T1000 (cell line): ENCODE measurements around the gene CCSER1.

Source experiments
- DNase-seq: peaks from one replicate; lab custom pipeline; 2025; ENCODE audit warnings: mixed read lengths; lab: John Stamatoyannopoulos, UW

Gene CCSER1

DNA sequence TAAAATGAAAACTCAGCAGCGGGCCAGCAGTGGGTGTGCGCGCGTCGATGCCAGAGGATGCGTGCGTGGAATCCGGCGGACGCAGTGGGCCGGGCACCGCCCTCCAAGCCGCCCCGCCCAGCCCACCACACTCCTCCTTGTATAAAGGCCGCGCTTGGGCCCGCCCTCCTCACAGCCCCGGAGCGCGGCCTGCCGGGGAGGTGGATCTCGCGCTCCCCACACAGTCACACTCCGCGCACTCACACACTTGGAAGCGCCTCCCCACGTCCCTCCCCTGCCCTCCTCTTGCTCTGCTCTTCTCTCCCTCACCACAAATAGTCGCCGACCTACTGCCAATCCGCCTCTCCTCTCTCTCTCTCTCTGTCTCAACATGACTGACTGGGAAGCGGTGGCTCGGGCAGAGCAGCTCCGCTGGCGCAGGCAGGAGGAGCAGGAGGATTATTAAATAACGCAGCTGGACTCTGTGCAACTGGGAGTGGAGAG lies at the start of gene CCSER1:
Gene CCSER1 (plus strand): TSS at position 172 of the 483 bp plus-strand sequence.
- peak; percentile 66 for DNase-seq

DNA sequence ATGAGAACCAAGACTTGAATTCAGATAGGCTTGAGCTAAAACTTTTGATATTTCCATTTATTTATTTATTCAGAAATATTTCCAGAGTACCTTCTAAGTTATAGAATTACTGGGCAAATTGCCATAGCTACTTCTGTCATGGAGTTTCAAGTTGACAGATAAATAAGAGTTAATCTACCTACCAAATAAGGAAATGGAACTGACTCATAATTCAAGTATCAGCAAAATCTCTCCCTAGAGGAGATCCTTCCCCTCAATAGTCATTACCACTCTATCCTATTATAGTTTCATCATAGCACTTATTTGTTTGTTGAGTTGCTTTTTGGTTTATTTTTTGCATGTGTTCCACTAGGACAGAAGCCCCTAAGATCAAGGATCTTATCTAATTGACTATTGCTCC lies 48.8 kb upstream of the CCSER1 start:
- DNase-seq: no peak

DNA sequence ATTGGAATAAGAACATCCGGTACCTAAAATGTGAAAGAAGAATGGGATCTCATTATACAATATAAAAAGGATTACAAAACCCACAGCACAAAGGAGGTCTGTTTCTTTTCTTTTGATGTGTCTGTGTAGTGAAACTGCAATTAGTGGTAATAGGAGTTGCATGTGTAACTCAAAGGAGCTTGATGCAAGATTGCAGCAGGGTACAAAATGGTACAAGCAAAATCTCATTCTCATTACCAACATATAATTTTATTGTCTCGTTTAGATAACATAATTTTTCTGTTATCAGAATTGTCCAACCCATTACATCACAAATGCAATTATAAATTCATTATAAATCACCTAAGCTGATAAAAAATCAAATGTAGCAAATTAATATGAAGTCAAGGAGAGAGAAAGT lies 47.1 kb upstream of the CCSER1 start:
- DNase-seq: no peak

DNA sequence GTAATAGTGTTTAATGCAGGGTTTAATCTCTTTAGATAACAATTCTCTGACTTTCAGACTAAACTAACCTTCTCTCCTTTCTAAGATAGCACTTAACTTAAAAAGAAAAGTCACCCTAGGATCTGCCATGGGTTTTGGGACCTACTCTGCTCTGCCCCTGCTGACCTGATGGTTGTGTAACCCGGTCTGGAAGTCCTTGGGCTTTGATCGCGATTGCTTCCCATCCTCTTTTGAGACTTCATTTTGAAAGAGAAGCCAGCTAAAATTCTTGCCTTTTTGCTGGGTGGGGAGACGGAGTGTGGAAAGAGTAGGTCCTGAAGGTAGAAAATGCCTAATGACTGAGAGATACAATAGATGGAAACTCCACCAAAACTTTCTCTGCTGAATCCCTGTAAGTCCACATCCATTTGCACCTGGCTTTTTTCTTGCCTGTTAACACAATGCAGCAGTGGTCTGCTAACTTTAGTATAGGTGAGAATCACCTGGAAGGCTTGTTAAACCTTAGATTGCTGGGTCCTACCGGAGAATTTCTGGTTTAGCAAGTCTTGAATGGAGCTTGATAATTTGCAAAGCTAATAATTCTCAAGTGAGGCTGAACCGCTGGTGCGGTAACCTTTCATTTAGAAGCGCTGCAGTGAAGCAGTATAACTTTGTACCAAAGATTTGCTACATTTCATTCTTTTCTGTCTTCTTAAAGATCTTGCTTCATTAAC lies 45.6 kb upstream of the CCSER1 start:
- DNase-seq: no peak

DNA sequence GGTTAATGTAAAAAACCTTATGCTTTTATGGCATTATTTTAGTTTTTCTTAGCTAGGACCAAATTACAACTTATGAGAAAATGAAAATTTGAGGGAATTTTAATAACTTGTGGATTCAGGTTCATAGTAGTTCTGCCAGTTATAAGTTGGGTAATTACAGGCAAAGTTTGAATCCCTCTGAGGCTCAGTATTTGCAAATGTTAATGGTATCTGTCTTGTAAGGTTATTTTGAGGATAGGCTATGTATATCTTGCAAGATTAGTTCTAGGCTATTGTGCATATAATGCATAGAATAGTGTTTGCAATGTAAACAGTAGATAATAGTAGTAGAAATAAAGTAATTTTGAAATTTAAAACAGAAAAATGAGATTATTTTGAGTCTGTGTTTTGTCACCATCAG lies 44.7 kb upstream of the CCSER1 start:
- DNase-seq: no peak

DNA sequence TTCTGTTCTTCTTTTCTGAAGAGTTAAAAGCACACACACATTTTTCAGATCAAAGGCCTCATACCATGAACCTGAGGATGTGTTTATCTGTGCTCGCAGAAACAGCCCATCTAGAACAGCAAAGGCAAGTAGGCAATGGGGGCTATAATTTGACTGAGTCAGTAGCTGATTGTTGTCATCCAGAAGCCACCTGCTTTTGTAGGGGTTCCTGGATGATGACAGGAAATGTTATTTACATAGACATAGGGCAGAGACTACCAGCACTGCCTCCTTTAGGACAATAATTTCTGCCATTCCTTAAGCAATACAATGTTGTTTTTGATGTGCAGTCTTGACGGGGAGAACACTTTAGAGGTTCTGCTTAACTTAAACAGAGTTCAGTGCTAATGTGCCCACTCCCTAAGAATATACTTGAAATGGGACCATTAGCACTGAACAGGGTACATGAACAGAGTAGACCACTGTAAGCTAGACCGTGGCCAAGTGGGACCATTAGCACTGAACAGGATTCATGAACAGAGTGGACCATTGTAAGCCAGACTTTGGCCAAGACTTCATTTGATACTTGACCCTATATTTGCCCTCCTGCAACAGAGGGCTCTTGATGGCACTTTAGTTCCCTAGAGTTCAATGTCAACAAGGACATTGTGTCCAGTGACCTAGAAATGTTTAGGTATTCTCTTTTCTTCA lies 42.8 kb upstream of the CCSER1 start:
- DNase-seq: no peak

DNA sequence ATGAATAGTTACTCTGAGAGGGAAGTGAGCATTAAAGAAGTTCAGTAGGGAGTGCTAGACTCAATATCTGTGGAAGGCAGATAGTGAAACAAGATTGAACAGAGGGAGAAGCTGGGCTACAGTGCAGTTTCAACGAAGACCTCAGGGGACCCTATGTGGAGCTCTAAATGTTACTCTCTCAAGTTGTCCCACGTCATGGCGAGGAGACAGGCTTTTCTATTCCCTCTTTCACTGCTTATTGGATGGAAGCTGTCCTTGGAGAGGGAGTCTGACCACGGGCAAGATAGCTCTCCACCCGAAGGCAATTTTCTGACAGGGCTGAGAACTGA lies 42.3 kb upstream of the CCSER1 start:
- DNase-seq: no peak

DNA sequence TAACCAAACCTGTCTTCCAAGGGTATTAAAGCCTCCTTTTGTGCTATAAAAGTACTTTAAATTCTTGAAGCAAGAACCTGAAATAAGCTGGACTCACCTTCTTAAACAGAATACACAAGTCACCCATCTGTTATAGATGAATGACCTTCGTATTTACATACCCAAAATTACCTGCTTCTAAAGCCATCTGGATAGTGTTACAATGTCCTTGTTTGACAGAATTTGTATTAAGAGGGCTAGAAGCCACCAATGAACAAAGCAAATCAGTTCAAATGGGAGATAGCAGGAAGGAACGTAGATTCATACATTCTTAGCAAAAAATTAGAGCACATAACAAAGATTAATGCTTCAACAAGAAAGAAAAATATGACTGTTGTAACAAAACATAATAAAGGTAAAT lies 33.7 kb upstream of the CCSER1 start:
- no peak for DNase-seq

DNA sequence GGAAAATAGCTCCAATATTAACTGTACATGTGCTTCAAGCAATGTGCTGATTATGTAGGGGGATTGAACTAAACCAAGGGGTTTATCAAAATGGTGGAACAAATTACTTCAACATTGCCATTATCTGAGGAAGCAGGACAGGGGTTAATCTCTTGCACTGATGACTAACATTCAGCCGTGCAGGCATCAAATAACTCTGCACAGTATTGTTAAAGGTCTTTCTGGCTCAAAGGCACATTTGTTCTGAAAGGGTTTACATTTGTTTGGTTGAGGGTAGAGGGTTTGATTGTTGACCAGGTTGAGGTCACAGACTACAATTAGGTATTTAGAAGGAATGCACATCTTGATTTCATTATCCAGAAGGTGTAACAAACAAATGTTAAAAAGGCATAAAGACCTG lies 32.2 kb upstream of the CCSER1 start:
- DNase-seq: no peak

DNA sequence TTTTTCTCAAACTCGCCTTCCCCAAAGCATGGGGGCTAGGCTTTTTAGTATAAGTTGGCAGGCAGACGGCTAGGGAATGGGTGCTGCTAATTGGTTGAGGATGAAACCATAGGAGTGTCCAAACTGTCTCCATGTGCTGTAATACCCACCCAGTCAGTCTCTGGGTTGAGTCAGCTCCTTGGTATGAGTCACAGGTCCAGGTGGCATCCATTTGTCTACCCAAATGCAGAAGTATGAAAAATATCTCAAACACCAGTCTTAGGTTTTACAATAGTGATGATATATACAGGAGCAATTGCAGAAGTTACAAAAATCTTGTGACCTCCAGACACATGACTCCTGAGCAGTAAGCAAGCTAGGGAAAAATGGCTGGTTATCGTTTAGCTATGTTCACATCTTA lies 27.4 kb upstream of the CCSER1 start:
- DNase-seq: no peak

DNA sequence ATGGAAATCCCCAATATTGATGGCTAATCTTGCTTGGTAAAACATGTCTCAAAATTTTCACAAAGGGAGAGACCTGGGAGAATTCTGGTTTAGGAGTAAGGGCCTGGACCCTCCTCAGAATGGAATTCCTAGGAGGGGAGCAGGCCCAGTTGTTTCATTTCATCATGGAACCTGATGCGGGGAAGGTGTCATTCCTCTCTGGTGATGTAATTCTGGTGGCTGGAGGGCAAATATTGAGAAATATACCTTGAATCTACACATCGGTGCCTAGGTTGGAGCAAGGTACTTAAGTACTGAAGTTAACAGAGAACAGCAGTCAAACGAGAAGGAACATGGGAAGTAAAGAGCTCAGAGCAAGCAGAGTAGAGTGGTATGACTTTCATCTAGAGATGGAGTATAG lies 23.2 kb upstream of the CCSER1 start:
- DNase-seq: no peak

DNA sequence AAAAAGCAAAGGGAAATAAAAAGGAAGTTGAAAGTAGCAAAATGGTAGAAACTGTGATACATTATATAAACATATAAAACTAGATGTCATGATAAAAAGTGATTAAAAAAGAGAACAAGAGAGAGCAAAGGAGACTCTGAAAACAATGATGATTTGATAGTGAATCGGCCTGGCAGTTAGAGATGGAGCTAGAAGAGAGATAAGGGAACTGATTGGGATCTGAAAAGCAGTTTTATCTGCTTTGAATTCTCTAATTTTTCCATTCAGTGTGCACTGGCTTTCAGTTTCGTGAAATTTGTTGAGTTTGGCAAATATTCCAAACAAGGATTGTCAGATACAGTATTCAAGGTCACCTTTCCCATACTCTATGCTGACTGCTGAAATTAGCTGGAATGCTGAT lies 21.9 kb upstream of the CCSER1 start:
- DNase-seq: no peak

DNA sequence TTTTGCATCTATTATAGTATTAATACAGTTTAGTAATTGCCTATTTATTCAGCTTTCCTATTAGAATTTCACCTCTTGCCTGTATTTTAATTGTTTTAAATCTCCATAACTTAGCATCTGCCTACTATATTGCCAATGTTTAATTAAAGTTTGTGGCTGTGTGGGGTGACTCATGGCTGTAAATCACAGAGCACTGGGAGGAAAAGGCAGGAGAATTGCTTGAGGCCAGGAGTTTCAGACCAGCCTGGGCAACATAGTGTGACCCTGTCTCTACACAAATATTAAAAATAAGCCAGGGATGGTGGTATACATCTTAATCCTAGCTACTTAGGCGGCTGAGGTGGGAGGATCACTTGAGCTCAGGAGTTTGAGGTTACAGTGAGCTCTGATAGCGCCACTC lies 14.5 kb upstream of the CCSER1 start:
- DNase-seq: no peak

DNA sequence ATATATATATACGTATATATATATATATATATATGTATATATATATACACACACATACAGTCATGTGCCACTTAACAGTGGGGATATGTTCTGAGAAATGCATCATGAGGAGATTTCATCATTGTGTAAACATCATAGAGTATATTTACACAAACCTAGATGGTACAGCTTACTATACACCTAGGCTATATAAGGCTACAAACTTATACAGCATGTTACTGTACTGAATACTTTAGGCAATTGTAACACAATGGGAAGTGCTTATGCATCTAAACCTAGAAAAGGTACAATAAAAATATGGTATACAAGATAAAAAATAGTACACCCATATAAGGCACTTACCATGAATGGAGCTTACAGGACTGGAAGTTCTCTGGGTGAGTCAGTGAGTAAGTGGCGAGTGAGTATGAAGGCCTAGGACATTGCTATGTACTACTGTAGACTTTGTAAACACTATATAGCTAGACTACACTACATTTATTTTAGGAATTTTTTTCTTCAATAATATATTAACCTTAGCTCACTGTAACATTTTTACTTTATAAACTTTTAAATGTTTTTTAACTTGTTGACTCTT lies 13.2 kb upstream of the CCSER1 start:
- DNase-seq: no peak

DNA sequence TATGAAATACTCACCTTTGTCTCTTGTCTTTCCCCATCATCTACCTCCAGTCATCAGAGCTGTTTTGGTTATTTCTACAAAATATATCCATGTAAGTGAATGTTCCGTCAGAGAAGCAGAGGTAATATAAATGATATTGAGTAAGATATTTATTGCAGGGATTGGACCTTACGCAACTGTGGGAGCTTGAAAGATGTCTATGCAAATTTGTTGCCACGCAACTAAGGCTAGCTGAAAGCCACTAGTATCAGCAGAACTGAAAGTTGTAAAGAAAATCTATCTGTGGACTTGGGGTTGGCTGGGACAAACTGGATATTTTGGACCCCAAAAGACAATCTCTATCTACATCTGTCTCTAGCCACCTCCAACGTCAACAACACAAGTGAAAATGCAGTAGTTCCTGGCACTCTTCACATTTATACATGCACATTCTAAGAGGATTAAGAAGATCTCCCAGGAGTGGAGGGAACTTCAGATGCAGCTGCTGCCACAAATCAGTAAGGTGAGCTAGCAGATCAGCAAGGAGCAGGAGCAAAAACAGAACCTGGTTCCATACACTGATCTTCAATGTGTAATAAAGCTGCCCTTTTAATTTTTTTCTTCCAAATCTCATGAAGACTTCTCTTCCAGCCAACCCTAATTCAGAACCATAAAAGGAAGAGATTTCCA lies 8.5 kb upstream of the CCSER1 start:
- no peak for DNase-seq

DNA sequence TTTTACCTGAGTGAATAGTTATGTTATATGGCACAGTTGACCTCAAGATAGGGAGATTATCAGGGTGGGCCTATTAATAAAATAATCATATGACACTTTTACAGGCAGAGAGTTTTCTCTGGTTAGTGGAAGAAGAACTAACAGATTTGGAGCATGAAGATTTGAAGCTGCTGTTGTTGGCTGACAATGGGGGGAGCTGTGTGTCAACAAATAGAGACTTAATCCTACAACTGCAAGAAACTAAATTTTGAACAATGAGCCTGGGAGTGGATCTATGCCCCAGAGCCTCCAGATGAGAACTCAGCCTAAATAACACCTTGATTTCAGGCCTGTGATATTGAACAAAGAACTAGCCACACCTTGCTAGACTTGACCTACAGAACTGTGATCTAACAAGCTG lies 7.2 kb upstream of the CCSER1 start:
- DNase-seq: no peak

DNA sequence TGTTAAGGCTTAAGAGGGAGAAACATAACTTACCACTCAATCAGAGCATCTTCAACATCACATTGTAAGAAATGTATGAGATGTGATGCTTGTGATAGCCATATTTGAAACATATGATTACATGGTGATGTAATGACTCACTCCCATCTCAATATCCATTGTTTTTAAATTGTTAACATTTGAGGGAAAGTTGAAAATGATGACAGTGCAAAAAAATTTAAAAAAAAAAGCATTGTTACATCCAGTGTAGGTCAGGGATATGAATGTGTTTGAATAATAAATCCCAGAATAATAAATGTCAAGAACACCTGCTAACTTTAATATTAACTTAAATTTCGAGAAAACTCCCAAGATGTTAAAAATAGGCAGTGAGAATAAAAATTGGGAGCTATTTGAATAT lies 6.4 kb upstream of the CCSER1 start:
- DNase-seq: no peak

DNA sequence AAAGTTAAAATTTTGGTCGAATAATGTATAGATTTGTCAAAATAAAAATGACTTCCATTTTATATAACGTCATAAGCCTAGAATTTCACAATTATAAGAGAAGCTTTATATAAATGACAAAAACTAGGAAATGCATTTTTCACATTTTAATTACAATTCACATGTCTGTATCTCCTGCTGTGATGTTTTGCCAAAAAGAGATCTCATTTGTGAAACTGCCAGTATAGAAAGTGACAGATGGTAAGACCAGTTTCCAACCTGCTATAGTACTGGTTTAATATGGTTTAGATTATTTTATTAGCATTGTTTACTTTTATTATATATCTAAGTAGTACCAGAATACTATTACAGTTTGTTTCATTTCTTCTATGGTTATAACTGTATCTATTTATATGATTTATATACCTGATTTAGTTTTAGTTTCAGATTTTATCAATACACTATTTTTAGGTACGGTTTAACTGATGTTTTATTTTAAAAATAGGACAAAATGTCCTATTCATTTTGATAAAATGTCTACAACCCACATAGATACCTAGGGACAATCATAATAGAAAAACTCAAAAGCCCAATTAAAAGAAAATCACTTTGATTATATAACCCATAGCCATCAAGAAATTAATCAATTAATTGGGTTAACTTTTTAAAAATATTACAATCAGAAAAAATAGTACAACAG lies 5.4 kb upstream of the CCSER1 start:
- DNase-seq: no peak

DNA sequence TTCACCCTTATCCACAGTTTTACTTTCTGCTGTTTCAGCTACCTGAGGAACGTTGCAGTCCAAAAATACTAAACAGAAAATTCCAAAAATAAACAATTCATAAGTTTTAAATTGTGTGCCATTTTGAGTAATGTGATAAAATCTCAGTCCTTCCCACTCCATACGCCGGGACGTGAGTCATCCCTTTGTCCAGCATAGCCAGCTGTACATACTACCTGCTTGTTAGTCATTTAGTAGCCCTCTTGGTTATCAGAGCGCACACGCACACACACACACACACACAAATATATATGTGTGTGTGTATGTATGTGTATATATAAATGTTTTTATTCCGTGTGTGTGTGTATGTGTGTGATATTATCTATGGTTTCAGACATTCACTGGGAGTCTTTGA lies 4.8 kb upstream of the CCSER1 start:
- no peak for DNase-seq

DNA sequence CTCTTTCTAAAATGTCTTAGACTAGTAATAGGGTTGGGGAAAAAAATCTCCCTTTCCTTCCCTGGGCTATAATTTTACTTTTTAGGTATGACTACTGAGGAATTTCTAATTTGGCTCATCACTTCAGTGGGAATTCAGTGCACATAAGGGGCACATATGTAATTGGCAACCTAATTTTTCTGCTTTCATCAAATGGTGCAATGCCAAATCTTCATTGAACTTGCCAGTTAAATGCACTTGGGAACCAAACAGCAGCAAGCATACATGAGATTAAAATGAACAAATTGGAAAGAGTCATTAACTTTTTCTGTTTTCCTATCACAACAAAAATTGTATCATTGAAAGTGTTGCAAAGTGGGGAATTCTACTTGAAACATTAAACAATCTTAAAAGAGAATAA lies 2.9 kb upstream of the CCSER1 start:
- no peak for DNase-seq

DNA sequence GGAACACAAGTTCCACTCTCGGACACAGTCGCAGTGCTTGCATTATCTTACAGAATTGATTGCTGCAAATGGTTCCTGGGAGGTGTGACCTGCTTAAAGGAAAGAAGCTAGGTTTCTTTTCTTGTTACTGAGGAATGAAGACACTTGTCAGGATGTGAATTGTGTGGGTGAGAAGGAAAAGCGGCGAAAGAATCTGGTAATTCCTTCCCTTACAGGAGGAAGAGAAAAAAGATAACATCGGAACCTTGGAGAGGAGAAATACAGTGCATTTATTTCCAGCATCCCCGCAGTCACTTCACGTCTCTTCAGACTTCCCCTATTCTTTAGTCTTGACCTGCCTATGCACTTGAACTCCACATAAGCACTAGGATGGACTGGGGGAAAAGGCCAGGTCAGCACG lies 389 bp upstream of the CCSER1 start:
- DNase-seq: no peak

DNA sequence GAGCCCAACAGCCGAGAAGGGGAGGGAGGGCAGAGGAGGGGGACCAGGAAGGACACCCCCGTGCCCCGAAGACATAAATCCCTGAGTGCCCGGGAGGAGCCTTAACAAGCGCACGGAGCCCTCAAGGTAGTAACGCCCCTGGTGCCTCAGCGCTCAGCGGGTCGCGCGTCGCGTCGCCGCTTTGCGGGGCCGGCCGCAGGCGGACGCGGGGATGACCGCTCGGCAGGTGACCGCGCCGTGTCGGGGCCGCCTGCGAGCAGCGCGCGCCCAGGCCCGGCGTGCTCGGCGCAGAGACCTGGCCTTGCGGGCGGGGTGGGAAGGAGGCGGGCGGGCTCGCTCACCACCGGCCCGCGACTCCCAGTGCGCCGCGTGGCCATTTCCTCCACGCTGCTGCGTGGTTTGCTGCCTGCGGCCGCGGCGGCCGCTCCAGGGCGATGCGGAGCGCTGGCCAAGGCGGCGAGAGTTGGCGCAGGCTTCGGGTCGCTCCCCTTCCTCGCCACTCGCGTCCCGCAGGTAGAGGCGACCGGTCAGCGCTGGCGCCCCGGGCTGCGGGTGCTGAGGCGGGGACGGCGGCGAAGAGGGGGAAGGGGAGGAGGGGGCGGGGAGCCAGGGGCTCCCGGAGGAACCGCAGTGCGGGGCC lies 632 bp downstream of the CCSER1 start:
- no peak for DNase-seq
